Measurements from ENCODE around the gene SSH2. TPM values are rescaled to one million over a fixed set of nuclear protein-coding genes. Genes with fewer than 3 reads are reported as not detected.

Gene SSH2
- 10 to 100 TPM; 55.4 to 82.9 (median 67.8) TPM for total RNA-seq

- peak in 2 of 4 donors; percentile 11 to 71 for TF ChIP-seq POLR2A (IDR thresholded peaks at IDR 0.05)
- TF ChIP-seq CTCF (IDR thresholded peaks at IDR 0.05) = peak in 3 of 6 experiments; percentile 1 to 24 (median 17)
- no peak for TF ChIP-seq EP300 (IDR thresholded peaks at IDR 0.05)
- TF ChIP-seq POLR2AphosphoS5 (IDR thresholded peaks at IDR 0.05) = peak; percentile 70 to 83
- peak within 1 kb of the TSS; percentile 90 to 99 (median 94) for H3K27ac ChIP-seq
- peak within 1 kb of the TSS; percentile 92 to 98 (median 96) for H3K4me3 ChIP-seq
- no peaks in the 10 kb centered on the region for H3K36me3 ChIP-seq
- no peaks in the 10 kb centered on the region for H3K9me3 ChIP-seq
- ATAC-seq (ENCODE audit: low FRiP score in 2 of 2) = peak; percentile 95 to 97
- H3K4me1 ChIP-seq = peaks cover 24 to 39% (median 35%) of the 10 kb centered on the region in 4 donors
- 0 to 1% methylated on average over 24 to 59 of the region's 71 CpGs for WGBS, 2 donors
- peak; percentile 94 to 98 for DNase-seq
- no peaks in the 10 kb centered on the region for H3K27me3 ChIP-seq
Observed at GRCh38 chr17:29929533-29930408, at the start of gene SSH2. Gene SSH2, minus strand, starts transcription at chr17:29930228. Its CDS starts 228 bp downstream, at chr17:29930000.

GRCh38 chr17:29977836-29978235 is 47.8 kb upstream of the SSH2 start:
- H3K4me3 ChIP-seq = no peak overlapping the region
- H3K27ac ChIP-seq = no peak overlapping the region
- DNase-seq = no peak
- WGBS, 2 donors = 63 to 76% methylated on average over 1 of the region's 1 CpG
- H3K4me1 ChIP-seq = no peaks in the 10 kb centered on the region
- H3K36me3 ChIP-seq = no peaks in the 10 kb centered on the region
- no peaks in the 10 kb centered on the region for H3K27me3 ChIP-seq
- TF ChIP-seq EP300 (IDR thresholded peaks at IDR 0.05) (no peak), POLR2A (IDR thresholded peaks at IDR 0.05) (no peak), CTCF (IDR thresholded peaks at IDR 0.05) (no peak), POLR2AphosphoS5 (IDR thresholded peaks at IDR 0.05) (no peak)
- no peak for ATAC-seq (ENCODE audit: low FRiP score in 2 of 2)
- H3K9me3 ChIP-seq = no peaks in the 10 kb centered on the region

GRCh38 chr17:29973005-29973404 is 43.0 kb upstream of the SSH2 start:
- Histone ChIP-seq H3K27ac (no peak overlapping the region), H3K4me3 (no peak overlapping the region), H3K36me3 (no peaks in the 10 kb centered on the region), H3K4me1 (no peaks in the 10 kb centered on the region), H3K9me3 (no peaks in the 10 kb centered on the region), H3K27me3 (no peaks in the 10 kb centered on the region)
- ATAC-seq (ENCODE audit: low FRiP score in 2 of 2) (no peak), DNase-seq (no peak)
- no peak for TF ChIP-seq CTCF (IDR thresholded peaks at IDR 0.05)
- no peak for TF ChIP-seq EP300 (IDR thresholded peaks at IDR 0.05)
- no peak for TF ChIP-seq POLR2A (IDR thresholded peaks at IDR 0.05)
- TF ChIP-seq POLR2AphosphoS5 (IDR thresholded peaks at IDR 0.05) = no peak
- WGBS, 2 donors = 96 to 97% methylated on average over 2 to 3 of the region's 3 CpGs

GRCh38 chr17:29972277-29972676 is 42.2 kb upstream of the SSH2 start:
- 95 to 100% methylated on average over 16 to 18 of the region's 18 CpGs for WGBS, 2 donors
- H3K4me1 ChIP-seq = no peaks in the 10 kb centered on the region

More at GRCh38 chr17:29972277-29972676, 42.2 kb upstream of the SSH2 start:
- TF ChIP-seq POLR2A (IDR thresholded peaks at IDR 0.05) (no peak), EP300 (IDR thresholded peaks at IDR 0.05) (no peak), POLR2AphosphoS5 (IDR thresholded peaks at IDR 0.05) (no peak), CTCF (IDR thresholded peaks at IDR 0.05) (no peak)
- no peak for ATAC-seq (ENCODE audit: low FRiP score in 2 of 2)
- Histone ChIP-seq H3K36me3 (no peaks in the 10 kb centered on the region), H3K27ac (no peak overlapping the region), H3K4me3 (no peak overlapping the region), H3K27me3 (no peaks in the 10 kb centered on the region), H3K9me3 (no peaks in the 10 kb centered on the region)
- peak in 1 of 2 donors; percentile 50 for DNase-seq
